ENCODE measurements around the gene ARPIN.
"Not testable (repeated sequence)": the region's sequence is repeated elsewhere in the genome, so short reads cannot be mapped to it uniquely, and the experiment has no call there.

The ARPIN gene

GRCh38 chr15:89876396-89877082 lies 36.2 kb downstream of the ARPIN start:
- DNase-seq = no peak

GRCh38 chr15:89875741-89876140 lies 37.0 kb downstream of the ARPIN start:
- no peak for DNase-seq

- DNase-seq = peak; percentile 78 to 83
Measured at GRCh38 chr15:89874926-89875564, 37.7 kb downstream of the ARPIN start.

- DNase-seq = no peak
Measured at GRCh38 chr15:89870688-89871288, 42.0 kb downstream of the ARPIN start.

GRCh38 chr15:89870006-89870405 lies 42.7 kb downstream of the ARPIN start:
- DNase-seq = no peak

GRCh38 chr15:89869490-89869889 lies 43.3 kb downstream of the ARPIN start:
- not testable (repeated sequence) for DNase-seq

GRCh38 chr15:89864958-89865739 lies 47.6 kb downstream of the ARPIN start:
- DNase-seq = no peak

- no peak for DNase-seq
Measured at GRCh38 chr15:89863918-89864317, 48.8 kb downstream of the ARPIN start.

- DNase-seq = no peak
Measured at GRCh38 chr15:89860891-89861290, 51.9 kb downstream of the ARPIN start.

- no peak for DNase-seq
Measured at GRCh38 chr15:89860431-89860830, 52.3 kb downstream of the ARPIN start.

- DNase-seq = no peak
Measured at GRCh38 chr15:89858661-89859458, 53.9 kb downstream of the ARPIN start.

- no peak for DNase-seq
Measured at GRCh38 chr15:89857673-89858072, 55.1 kb downstream of the ARPIN start.

- no peak for DNase-seq
Measured at GRCh38 chr15:89855948-89856347, 56.8 kb downstream of the ARPIN start.

GRCh38 chr15:89854863-89855262 lies 57.9 kb downstream of the ARPIN start:
- not testable (repeated sequence) for DNase-seq

GRCh38 chr15:89852342-89852995 lies 60.3 kb downstream of the ARPIN start:
- no peak for DNase-seq

GRCh38 chr15:89851673-89852341 lies 60.9 kb downstream of the ARPIN start:
- DNase-seq = no peak

GRCh38 chr15:89848970-89849292 lies 63.8 kb downstream of the ARPIN start:
- no peak for DNase-seq

GRCh38 chr15:89847101-89847500 lies 65.7 kb downstream of the ARPIN start:
- DNase-seq = no peak

GRCh38 chr15:89845305-89845893 lies 67.4 kb downstream of the ARPIN start:
- DNase-seq = no peak
